DMS 273 (cell line): ENCODE results near the gene SUPT6H.
"Not testable (repeated sequence)": the region's sequence is repeated elsewhere in the genome, so short reads cannot be mapped to it uniquely, and the experiment has no call there.

Experiments
- DNase-seq: peaks from one replicate; lab custom pipeline; 2025; ENCODE audit not compliant: unreplicated experiment; lab: John Stamatoyannopoulos, UW

SUPT6H gene

DNA sequence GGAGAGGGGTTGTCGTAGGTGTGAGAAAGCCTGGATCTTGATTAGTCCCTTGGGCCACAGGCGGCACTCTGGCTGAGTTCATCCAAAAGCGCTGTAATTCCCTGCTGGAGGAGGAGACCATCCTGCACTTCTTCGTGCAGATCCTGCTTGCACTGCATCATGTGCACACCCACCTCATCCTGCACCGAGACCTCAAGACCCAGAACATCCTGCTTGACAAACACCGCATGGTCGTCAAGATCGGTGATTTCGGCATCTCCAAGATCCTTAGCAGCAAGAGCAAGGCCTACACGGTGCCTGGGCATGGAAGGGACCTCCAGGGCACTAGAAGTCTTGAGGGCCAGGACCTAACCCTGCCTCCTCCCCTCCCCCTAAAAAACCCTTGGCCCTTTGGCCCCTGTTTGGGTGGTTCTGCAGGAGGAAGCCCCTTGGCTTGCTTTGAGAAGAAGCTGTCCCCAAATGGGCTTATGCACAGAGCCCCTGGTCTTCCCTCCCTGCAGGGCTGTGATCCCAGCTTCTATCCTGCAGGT, 72.8 kb downstream of the SUPT6H start:
- DNase-seq = no peak

DNA sequence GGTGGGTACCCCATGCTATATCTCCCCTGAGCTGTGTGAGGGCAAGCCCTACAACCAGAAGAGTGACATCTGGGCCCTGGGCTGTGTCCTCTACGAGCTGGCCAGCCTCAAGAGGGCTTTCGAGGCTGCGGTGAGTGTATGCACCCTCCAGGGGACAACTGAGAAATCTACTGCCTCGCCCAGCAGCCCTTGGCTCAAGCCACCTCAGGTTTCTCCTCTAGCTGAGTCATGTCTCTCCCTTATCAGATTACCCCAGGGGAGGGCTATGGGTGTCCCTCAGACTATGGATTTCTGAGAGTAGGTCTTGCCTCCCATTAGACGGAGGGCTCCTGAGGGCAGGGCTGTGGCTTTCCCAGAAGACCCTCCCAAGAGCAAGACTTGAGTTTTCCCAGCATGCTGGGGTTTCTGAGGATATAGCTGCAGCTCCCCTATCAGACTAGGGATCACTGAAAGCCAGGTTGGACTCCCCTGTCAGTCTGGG, 73.3 kb downstream of the SUPT6H start:
- DNase-seq = no peak

DNA sequence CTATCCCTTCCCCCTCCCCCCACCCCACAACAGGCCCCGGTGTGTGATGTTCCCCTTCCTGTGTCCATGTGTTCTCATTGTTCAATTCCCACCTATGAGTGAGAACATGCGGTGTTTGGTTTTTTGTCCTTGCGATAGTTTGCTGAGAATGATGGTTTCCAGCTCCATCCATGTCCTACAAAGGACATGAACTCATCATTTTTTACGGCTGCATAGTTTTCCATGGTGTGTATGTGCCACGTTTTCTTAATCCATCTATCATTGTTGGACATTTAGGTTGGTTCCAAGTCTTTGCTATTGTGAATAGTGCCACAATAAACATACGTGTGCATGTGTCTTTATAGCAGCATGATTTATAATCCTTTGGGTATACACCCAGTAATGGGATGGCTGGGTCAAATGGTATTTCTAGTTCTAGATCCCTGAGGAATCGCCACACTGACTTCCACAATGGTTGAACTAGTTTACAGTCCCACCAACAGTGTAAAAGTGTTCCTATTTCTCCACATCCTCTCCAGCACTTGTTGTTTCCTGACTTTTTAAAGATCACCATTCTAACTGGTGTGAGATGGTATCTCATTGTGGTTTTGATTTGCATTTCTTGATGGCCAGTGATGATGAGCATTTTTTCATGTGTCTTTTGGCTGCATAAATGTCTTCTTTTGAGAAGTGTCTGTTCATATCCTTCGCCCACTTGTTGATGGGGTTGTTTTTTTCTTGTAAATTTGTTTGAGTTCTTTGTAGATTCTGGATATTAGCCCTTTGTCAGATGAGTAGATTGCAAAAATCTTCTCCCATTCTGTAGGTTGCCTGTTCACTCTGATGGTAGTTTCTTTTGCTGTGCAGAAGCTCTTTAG, 74.1 kb downstream of the SUPT6H start:
- DNase-seq = not testable (repeated sequence)

DNA sequence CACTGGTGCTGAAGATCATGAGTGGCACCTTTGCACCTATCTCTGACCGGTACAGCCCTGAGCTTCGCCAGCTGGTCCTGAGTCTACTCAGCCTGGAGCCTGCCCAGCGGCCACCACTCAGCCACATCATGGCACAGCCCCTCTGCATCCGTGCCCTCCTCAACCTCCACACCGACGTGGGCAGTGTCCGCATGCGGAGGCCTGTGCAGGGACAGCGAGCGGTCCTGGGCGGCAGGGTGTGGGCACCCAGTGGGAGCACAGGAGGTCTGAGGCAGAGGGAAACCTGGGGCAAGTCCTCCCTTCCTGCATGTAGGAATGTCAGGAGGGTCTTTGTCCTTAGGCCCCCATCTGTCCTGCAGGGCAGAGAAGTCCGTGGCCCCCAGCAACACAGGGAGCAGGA, 75.3 kb downstream of the SUPT6H start:
- DNase-seq = no peak

DNA sequence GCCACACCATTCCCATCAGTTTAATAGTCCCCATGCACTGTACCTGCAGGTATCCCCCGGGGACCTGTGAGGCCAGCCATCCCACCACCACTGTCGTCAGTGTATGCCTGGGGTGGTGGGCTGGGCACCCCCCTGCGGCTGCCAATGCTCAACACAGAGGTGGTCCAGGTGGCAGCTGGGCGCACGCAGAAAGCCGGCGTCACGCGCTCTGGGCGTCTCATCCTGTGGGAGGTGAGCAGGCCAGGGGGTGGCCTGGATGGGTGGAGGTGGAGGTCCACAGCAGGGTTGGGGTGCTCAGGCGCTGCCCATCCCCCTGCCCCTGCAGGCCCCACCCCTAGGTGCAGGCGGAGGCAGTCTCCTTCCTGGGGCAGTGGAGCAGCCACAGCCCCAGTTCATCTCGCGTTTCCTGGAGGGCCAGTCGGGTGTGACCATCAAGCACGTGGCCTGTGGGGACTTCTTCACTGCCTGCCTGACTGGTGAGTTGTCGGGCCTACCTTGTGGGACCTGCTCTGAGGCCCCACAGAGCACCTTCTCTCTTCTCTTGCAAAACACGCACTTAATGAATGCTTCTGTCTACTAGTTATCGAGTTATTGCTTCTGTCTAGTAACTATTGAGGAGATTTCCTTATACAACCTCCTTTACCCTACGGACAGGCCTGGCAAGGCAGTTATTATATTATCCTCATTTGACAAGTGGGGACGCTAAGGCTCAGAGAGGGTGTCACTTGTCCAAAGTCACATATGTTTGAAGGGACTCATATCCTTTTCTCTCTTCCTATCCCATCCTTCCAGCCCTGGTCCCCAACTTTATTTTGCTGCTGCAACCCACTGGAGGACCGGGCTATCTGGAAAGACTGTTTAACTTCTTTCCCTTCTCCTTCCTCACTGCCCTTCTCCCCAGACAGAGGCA, 76.0 kb downstream of the SUPT6H start:
- DNase-seq = no peak

DNA sequence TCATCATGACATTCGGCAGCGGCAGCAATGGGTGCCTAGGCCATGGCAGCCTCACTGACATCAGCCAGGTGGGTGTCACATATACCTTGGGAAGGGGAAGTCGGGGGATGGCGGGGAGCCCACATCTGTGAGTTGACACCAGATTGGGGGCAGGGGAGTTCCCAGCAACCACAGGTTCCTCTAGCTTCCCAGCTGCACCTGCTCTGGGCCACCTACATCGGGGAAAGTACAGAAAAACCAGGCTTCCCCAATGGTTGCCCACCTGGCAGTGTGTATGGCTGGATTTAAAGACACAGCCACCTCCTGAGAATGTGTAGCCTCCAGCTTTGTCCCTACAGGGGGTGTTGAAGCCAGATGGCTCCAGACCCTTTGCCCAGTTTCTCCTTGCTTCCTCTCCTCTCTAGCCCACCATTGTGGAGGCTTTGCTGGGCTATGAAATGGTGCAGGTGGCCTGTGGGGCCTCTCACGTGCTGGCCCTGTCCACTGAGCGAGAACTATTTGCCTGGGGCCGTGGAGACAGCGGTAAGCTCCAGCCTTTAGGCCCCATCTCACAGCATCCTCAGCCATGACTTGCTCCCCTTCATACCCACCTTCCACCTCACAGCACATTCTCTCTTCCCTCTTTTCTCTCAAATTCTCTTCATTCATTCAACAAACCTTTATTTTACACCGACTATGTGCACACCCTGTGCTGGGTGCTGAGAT, 76.8 kb downstream of the SUPT6H start:
- no peak for DNase-seq

DNA sequence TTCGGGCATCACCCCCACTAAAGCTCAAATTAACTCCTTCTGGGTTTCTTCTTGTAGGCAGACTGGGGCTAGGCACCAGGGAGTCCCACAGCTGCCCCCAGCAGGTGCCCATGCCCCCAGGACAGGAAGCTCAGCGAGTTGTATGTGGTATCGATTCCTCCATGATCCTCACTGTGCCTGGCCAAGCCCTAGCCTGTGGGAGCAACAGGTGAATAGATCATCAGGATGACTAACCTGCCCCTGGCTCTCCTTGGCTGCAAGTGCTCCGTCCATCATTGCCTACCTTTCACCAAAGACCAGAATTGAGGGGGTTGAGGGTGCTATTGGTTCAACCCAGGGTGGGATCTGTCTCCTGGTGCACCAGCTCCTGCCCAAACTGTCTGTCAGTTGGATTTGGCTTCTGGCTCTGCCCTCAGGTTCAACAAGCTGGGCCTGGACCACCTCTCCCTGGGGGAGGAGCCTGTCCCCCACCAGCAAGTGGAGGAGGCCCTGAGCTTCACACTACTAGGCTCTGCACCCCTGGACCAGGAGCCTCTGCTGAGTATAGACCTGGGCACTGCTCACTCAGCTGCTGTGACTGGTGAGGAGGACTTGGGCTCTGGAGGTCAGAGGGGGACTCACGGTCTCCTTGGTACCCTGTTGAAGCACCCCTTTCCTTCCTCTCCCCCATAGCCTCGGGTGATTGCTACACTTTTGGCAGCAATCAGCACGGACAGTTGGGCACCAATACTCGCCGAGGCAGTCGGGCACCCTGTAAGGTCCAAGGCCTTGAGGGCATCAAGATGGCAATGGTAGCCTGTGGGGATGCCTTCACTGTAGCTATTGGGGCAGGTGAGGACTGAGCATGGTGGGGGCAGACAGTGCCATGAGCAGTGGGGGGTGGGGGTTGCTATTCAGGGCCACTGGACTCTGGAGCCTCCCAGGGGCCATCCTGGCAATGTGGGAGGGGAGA, 78.7 kb downstream of the SUPT6H start:
- no peak for DNase-seq

DNA sequence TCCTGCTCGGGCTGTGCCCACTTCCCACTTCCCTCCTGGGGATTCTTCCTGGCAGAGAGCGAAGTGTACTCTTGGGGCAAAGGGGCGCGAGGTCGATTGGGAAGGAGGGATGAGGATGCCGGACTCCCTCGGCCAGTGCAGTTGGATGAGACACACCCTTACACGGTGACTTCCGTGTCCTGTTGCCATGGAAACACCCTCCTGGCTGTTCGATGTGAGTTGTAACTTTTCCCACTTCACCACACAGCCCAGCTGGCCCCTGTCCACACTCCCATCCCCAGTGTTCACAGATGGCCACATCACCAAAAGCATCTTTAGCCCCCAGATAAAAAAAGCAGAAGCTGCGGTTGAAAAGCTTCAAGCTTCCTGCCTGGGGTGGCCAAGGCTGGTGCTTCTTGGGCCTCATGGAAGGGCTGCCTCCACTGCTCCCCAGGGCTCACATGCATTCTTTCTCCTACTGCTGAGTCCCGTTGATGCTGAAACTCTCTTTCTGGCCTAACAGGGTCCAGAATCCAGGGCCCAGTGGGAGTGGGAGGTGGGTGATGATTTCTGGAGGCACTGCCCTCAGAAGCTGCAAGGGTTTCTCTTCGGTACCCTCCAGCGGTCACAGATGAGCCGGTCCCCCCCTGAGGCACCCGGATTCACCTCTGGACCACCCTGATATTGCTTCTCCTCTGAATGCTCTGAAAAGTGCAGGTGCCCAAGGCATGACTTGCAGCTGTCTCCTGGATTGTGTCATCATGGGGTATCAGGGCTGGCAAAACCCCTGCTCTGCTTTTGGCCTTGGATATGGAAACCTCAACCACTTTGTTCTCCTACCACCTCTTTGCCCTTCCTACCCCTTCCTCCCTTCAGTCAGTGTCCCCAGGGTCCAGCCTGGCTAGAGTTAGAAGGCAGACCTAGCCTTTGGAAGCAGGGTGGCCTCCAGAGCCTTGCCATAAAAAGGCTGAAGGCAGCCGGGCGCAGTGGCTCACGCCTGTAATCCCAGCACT, 79.6 kb downstream of the SUPT6H start:
- no peak for DNase-seq

DNA sequence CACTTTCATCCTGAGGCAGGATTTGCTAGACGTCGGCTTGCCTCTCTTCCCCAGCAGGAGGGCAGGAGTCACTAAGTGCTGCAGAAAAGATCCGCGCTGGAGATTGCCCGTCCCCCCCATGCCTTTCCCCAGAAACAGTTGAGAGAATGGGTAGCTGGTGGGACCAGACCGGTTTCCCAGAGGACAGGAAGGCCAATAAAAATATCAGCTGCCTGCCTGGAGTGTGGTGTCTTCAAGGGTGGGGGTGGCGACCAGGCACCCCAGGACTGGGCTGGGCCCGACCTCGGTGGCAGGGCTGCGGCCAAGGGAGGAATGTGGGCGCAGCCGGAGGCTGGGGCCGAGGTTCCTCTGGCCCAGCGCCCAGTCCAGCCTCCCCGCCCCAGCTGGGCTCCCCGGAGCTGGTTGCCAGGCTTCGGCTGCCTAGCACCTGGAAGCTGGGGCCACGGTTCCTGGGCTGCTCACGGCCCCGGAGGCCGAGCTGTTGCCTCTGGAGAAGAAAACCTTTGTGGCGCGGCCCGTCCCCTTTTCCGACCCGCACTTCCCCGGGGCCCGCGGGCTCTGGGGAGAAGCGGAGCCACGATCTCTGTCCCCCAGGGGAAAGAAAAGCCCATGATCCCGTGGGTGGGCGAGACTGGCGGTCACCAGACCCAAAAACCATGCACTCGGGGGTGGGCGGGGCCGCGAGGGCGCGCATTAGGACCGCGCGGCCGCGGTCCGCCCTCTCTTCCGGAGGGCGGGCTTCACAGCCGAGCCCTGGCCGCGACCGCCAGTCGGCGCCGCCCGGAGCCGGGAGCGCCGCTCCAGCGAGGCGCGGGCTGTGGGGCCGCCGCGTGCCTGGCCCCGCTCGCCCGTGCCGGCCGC, 81.5 kb downstream of the SUPT6H start, which contains the start of gene TRAF4:
TSS of gene TRAF4 (plus strand) at position 769 of the 861 bp plus-strand sequence. CDS start 102 bp downstream, outside the sequence.
- DNase-seq = peak; percentile 95

DNA sequence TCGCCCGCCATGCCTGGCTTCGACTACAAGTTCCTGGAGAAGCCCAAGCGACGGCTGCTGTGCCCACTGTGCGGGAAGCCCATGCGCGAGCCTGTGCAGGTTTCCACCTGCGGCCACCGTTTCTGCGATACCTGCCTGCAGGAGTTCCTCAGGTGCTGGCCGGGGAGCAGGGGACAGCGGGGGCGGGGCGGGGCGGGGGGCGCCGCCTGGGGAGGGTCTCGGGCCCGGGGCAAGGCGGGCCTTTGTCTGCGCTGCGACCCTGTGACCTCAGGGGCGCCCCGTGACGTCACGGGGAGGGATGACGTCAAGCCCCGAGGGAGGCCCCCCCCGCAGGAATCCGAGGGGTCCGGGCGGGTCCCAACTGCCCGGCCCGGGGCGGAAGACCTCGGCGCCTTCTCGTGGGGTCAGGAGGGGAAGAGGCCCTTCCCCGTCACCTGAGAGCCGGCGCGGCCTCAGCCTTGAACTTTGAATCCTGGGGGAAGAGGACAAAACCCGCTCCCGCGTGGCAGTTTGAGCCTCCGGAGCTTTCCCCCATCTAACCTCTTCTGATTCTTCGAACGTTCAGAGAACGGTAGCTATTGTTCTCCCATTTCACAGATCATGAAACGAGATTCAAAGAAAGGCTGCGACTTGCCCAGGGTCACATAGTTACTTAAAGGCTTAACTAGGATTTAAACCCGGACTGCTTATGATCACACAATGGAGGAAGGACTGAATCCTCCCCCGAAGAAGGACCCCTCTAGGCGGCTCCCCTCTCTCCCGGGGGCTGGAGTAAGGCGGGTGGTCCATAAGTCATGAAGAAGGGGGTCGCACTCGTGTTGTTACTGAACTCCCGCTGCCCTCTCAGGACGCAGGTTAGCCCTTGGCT, 82.3 kb downstream of the SUPT6H start:
- DNase-seq = peak; percentile 79

DNA sequence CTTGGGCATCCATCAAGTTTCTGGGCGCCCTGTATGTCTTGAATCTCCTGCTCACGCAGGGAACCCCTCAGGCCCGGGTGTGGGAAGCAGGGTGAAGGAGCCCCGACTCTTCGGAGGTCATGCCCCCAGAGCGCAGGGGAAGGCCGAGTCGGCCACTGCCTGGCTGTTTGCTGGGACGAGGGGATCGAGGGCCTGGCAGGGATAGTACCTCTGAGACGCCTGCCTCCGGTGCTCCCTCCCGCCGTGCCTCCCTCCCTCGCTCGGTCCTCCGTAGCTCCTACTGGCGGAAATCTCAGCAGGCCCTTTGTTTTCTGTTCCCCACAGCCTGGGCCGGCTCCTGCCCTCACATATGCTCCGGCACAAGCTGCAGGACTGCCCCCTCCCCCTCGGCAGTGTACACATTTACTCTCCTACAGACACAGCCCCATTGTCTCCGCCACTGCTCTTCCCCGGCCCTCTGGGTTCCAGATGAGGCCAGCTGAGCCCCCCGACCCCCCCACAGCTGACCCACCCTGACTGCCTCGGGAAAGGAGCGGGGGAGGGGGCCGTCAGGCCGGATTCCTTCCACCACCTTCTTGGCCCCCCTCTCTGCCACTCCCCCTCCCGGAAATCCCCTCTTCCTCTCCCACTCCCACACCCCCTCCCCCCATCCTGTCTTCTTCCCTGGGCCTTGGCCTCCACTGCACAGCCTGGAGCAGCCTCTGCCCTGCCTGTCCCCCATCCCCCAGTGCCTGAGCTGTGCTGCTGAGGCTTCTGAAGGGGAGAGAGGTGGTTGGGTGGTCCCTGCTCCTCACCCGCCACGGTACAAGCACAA, 83.2 kb downstream of the SUPT6H start:
- DNase-seq = peak; percentile 90

DNA sequence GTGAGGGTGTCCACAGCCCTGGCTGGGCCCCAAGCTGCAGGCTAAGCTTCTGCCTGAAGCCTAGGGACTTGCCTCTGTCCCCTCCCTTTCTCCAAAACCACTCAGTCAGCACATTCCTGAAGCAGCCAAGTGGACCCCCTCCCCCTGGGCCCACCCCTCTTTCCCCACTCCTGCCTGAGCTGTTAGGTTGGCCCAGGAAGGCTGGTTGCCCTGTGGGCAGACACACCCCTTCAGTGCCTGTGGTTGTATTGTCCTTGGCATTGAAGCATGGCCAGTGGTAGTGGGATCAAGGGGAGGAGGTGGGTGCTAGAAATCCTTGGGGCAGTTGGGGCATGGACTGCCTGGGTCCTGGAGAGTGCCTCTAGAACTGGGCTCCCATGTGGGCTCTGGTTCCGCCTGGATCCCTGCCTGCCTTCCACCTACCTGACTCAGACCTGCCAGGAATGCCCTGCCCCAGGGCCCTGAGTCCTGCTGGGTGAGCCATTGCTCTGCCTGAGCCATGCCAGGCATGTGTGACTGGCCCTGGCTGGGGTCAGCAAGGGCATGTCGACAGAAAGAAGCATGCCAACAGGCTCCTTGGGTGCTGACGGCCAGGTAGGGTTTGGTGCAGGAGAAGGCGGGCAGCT, 83.9 kb downstream of the SUPT6H start:
- DNase-seq = no peak

DNA sequence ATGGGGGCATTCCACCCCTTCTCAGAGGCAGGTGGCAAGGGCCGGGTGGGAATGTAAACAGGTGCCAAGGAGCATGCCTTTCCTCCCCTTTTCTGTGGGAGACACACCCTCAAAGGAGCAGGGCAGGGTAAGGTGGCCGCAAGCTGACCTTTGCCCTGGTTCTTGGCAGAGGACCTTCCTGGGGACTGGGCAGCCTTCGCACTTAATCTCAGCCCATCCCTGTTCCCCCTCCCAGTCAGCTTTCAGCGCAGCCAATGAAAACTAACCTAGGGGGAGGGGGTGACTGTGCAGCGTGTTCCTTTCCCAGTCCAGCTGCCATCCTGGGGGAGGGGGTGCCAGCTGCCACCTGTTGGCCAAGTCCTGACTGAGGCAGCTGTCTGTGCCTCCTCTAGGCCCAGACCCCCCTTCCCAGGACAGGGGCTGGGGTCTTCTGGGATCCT, 84.6 kb downstream of the SUPT6H start:
- DNase-seq = peak; percentile 96

DNA sequence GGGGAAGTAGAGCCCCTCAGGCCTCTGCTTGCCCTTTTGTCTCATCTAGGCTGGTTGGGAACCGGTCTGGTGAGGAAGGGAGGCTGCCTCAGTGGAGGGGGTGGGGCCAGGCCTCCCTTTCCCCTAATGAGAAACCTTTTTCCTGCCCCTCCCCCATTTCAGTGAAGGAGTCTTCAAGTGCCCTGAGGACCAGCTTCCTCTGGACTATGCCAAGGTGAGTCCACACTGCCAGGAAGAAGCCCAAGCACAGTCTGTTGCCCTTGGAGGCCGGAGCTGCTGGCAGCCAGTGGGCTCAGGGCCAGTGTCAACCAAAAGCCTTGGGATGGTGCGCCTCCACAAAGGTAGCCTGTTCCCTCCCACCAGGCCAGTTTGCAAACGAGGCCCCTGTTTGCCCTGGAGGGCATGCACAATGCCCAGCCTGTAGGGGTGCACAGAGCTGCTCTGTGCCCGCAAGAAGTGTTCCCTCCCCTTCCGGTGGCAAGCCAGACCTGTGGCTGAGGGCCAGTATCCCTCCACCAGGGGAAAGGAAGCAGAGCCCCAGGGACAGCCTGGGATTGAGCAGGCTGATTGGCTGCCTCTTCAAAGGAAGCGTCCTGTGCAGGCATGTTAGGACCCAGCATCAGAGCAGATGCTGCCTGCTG, 85.2 kb downstream of the SUPT6H start:
- DNase-seq = peak; percentile 94
